PC-3 (cell line): Measurements from ENCODE around the gene SHF. TPM values are rescaled to one million over a fixed set of nuclear protein-coding genes. Genes with fewer than 3 reads are reported as not detected.

Experiments used
- ATAC-seq: fragments of 200-7000 bp; cut with Tn5 transposase; 2 replicates; pipeline ENCODE4 v1.9.1; 2020; ENCODE audit warnings: mild to moderate bottlenecking, moderate library complexity
- BruUV-seq: library from RNA; stranded (reverse); fragments of 400-500 nt; replicated peaks from 2 replicates; lab custom pipeline; 2021; lab: Mats Ljungman, UMichigan
- CTCF ChIA-PET: fragments of 300-600 bp; sonication (Branson Sonifier 250); formaldehyde crosslinking; loops from one replicate; lab custom pipeline; 2022; ENCODE audit warnings: antibody characterized with exemption; lab: Charles Lee
- POLR2A ChIA-PET: fragments of 300-600 bp; sonication (Branson Sonifier 250); formaldehyde crosslinking; loops from one replicate; lab custom pipeline; 2022; ENCODE audit warnings: antibody characterized with exemption; ENCODE audit not compliant: unreplicated experiment; lab: Charles Lee
- DNase-seq: peaks from one replicate; pipeline ENCODE4 v3.0.0-alpha.2; 2015
- H2AFZ ChIP-seq: fragments of 300-600 bp; sonication (generic); 2 replicates; pipeline ENCODE4 v1.6.0; 2016; ENCODE audit warnings: antibody characterized with exemption, low read length
- H3F3A ChIP-seq: fragments of 300-600 bp; sonication (generic); one replicate; pipeline ENCODE4 v1.6.0; 2017; ENCODE audit warnings: antibody characterized with exemption, low read length, control low read depth, mild to moderate bottlenecking; ENCODE audit not compliant: unreplicated experiment
- H3K27ac ChIP-seq: fragments of 300-600 bp; sonication (generic); 2 replicates; pipeline ENCODE4 v1.5.1; 2016; ENCODE audit warnings: mild to moderate bottlenecking, low read length
- H3K27me3 ChIP-seq: fragments of 300-600 bp; sonication (generic); 2 replicates; pipeline ENCODE4 v1.6.1; 2016; ENCODE audit warnings: low read length, mixed read lengths
- H3K36me3 ChIP-seq: fragments of 300-600 bp; sonication (generic); 2 replicates; pipeline ENCODE4 v1.6.1; 2016; ENCODE audit warnings: low read depth, mixed run types, low read length, mixed read lengths
- H3K4me1 ChIP-seq: fragments of 300-600 bp; sonication (generic); 2 replicates; pipeline ENCODE4 v1.5.1; 2016; ENCODE audit warnings: low read length; ENCODE audit not compliant: insufficient read depth
- H3K4me2 ChIP-seq: fragments of 300-600 bp; sonication (generic); 2 replicates; pipeline ENCODE4 v1.6.0; 2016; ENCODE audit warnings: low read length
- H3K4me3 ChIP-seq: fragments of 300-600 bp; sonication (generic); 2 replicates; pipeline ENCODE4 v1.5.1; 2016; ENCODE audit warnings: mild to moderate bottlenecking, low read length, mixed read lengths
- H3K79me2 ChIP-seq: fragments of 300-600 bp; sonication (generic); 2 replicates; pipeline ENCODE4 v1.6.1; 2017; ENCODE audit warnings: low read length, mixed read lengths
- H3K9ac ChIP-seq: fragments of 300-600 bp; sonication (generic); 2 replicates; pipeline ENCODE4 v1.6.0; 2016; ENCODE audit warnings: mild to moderate bottlenecking, low read length
- H3K9me2 ChIP-seq: fragments of 300-600 bp; sonication (generic); replicated peaks from 2 replicates; pipeline ENCODE4 v1.6.1; 2016; ENCODE audit warnings: mixed run types, low read length, mixed read lengths
- H3K9me3 ChIP-seq: fragments of 300-600 bp; sonication (generic); 2 replicates; pipeline ENCODE4 v1.6.1; 2016; ENCODE audit warnings: low read length, mixed read lengths
- H4K20me1 ChIP-seq: fragments of 300-600 bp; sonication (generic); 2 replicates; pipeline ENCODE4 v1.6.1; 2016; ENCODE audit warnings: low read length, mixed read lengths
- CTCF ChIP-seq: fragments of 300-600 bp; sonication (generic); conservative IDR thresholded peaks from 2 replicates; pipeline ENCODE4 v1.5.1; 2017; ENCODE audit warnings: antibody characterized with exemption, low read depth, mild to moderate bottlenecking, low read length
- EZH2 ChIP-seq: fragments of 300-600 bp; sonication (generic); IDR thresholded peaks from one replicate; pipeline ENCODE4 v1.6.1; 2017; ENCODE audit warnings: antibody characterized with exemption, mild to moderate bottlenecking, low read length; ENCODE audit not compliant: unreplicated experiment
- EZH2phosphoT487 ChIP-seq: fragments of 300-600 bp; sonication (generic); IDR thresholded peaks from 2 replicates; pipeline ENCODE4 v1.6.1; 2018; ENCODE audit warnings: mild to moderate bottlenecking, antibody characterized with exemption, low read length, borderline replicate concordance
- intact Hi-C: fragments of 100-400 bp; cut with micrococcal nuclease; formaldehyde crosslinking; loops from 2 replicates; pipeline ENCODE4 v1.9.0; 2023
- total RNA-seq: library from RNA; depleted of rRNA; stranded (reverse); fragments of >200 nt; gene quantifications from 2 replicates; pipeline ENCODE4 v1.2.3, GENCODE V29; 2014

Gene SHF
- total RNA-seq, 1 experiment from 2014 or later = 1.2 TPM

DNA sequence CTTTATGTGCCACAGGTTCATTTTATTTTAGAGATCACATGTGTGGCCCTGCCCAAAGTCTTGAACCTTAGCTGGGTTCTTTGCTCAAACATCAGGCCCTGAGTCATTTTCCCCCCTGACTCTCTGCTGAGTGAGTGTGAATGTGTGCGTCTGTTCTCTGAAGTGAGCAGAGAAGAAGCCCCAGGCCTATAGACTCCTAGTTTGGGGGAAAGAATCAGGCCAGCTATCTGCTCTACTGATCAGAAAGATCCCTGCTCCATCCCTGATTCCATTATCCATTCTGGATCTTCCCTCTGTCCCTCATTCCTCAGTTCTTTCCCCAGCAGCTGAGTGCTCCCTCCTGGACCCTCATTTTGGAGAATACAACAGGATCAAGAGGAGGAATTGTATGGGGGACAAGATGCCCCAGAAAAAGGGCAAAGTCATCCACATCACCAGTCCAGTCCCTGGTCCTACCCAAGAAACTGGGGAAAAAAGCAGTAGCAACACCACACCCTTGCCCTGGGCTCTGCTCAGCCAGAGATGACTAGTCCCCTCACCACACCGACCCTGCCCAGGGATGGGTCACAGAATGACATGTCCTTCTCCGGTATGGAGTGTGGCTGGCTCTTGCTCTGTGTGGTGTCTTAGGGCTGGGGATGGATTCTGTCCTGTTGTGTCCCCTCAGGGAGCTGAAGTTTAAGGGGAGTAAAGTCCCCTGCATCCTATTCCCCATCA is 54.8 kb downstream of the SHF start:
- Histone ChIP-seq H3K36me3 (no peaks in the 10 kb centered on the region), H3K9ac (no peak overlapping the region), H3K4me3 (no peak overlapping the region), H2AFZ (no peak overlapping the region), H3K9me3 (no peaks in the 10 kb centered on the region), H3K4me2 (no peak overlapping the region), H3K9me2 (no peaks in the 10 kb centered on the region), H3K27me3 (no peaks in the 10 kb centered on the region), H3F3A (no peaks in the 10 kb centered on the region), H4K20me1 (no peaks in the 10 kb centered on the region), H3K27ac (no peak overlapping the region), H3K4me1 (no peaks in the 10 kb centered on the region; the same call in 1 of the 2 replicates), H3K79me2 (no peaks in the 10 kb centered on the region)
- no TSS peak for BruUV-seq
- ChIA-PET CTCF (no interaction called here), POLR2A (no interaction called here)
- ATAC-seq = peak; percentile 35
- DNase-seq = peak; percentile 19
- intact Hi-C loops = no loop called here
- TF ChIP-seq EZH2 (no peak), EZH2phosphoT487 (no peak), CTCF (no peak)

- Histone ChIP-seq H4K20me1 (no peaks in the 10 kb centered on the region), H3K4me3 (no peak overlapping the region), H3K4me2 (no peak overlapping the region), H3K36me3 (no peaks in the 10 kb centered on the region), H3K9me2 (no peaks in the 10 kb centered on the region), H3K27ac (no peak overlapping the region), H3K4me1 (no peaks in the 10 kb centered on the region; the same call in 1 of the 2 replicates), H2AFZ (no peak overlapping the region), H3K27me3 (no peaks in the 10 kb centered on the region), H3F3A (no peaks in the 10 kb centered on the region), H3K79me2 (no peaks in the 10 kb centered on the region), H3K9ac (no peak overlapping the region), H3K9me3 (no peaks in the 10 kb centered on the region)
- BruUV-seq = no TSS peak
- ATAC-seq (no peak), DNase-seq (no peak)
- intact Hi-C loops = no loop called here
- POLR2A ChIA-PET = no interaction called here
- TF ChIP-seq EZH2 (no peak), EZH2phosphoT487 (no peak), CTCF (no peak)
- CTCF ChIA-PET = no interaction called here
These were observed 56.3 kb downstream of the SHF start for GRCh38 chr15:45131510-45131909.

- H3K27me3 ChIP-seq = no peaks in the 10 kb centered on the region
- no peak overlapping the region for H2AFZ ChIP-seq
- H3K4me1 ChIP-seq = no peaks in the 10 kb centered on the region; the same call in 1 of the 2 replicates
- BruUV-seq = no TSS peak
- CTCF ChIA-PET = no interaction called here
- no peak overlapping the region for H3K4me3 ChIP-seq
- no peak overlapping the region for H3K4me2 ChIP-seq
- H3K9ac ChIP-seq = no peak overlapping the region
- intact Hi-C loops = no loop called here
- no peak for ATAC-seq
- H3K36me3 ChIP-seq = no peaks in the 10 kb centered on the region
- H3K9me2 ChIP-seq = no peaks in the 10 kb centered on the region
- H3F3A ChIP-seq = no peaks in the 10 kb centered on the region
- H3K79me2 ChIP-seq = no peaks in the 10 kb centered on the region
- DNase-seq = no peak
- POLR2A ChIA-PET = no interaction called here
- no peaks in the 10 kb centered on the region for H4K20me1 ChIP-seq
- H3K27ac ChIP-seq = no peak overlapping the region
- no peaks in the 10 kb centered on the region for H3K9me3 ChIP-seq
- TF ChIP-seq EZH2phosphoT487 (no peak), CTCF (no peak)
These were observed 57.3 kb downstream of the SHF start for GRCh38 chr15:45130291-45131000.
